Transverse colon (tissue), 4 donors: ENCODE data around the gene EIF2A. TPM values are rescaled to one million over a fixed set of nuclear protein-coding genes. Genes with fewer than 3 reads are reported as not detected.

Experiments
- DNase-seq: peaks from one replicate; pipeline ENCODE4 v3.0.0-alpha.2; 2019
- H3K27ac ChIP-seq, 4 donors: fragments of 200-600 bp; sonication (generic); 2 replicates each; pipeline ENCODE4 v1.5.1; 2016 to 2018; ENCODE audit warnings: inconsistent platforms in 4 of 4
- H3K27me3 ChIP-seq: fragments of 200-600 bp; sonication (generic); 2 replicates; pipeline ENCODE4 v1.5.1; 2017; ENCODE audit warnings: inconsistent platforms
- H3K36me3 ChIP-seq, 4 donors: fragments of 200-600 bp; sonication (generic); 2 replicates each; pipeline ENCODE4 v1.5.1; 2017 to 2019; ENCODE audit warnings: inconsistent platforms in 4 of 4
- H3K4me1 ChIP-seq, 4 donors: fragments of 200-600 bp; sonication (generic); 2 replicates each; pipeline ENCODE4 v1.5.1; 2017 to 2020; ENCODE audit warnings: inconsistent platforms in 4 of 4
- H3K4me3 ChIP-seq, 4 donors: fragments of 200-600 bp; sonication (generic); 1 replicate in 1 of 4; 2 replicates in 3 of 4; pipeline versions ENCODE4 v1.5.1 to v1.6.1; 2017 to 2019; ENCODE audit warnings: inconsistent platforms in 4 of 4
- H3K9me3 ChIP-seq, 2 donors: fragments of 200-600 bp; sonication (generic); 2 replicates each; pipeline ENCODE4 v1.5.1; 2017 to 2019; ENCODE audit warnings: inconsistent platforms in 2 of 2
- CTCF ChIP-seq, 5 experiments: fragments of 200-600 bp in 3 of 5; fragments of 450-650 bp in 2 of 5; sonication (generic) in 3 of 5; IDR thresholded peaks; 1 replicate in 2 of 5; 2 replicates in 3 of 5; pipeline ENCODE4 v1.5.1; 2016 to 2017; ENCODE audit warnings: antibody characterized with exemption in 5 of 5, inconsistent platforms in 3 of 5, mild to moderate bottlenecking in 2 of 5, moderate library complexity in 1 of 5
- EP300 ChIP-seq: sonication (generic); formaldehyde crosslinking; IDR thresholded peaks from one replicate; pipeline ENCODE4 v1.6.1; 2017; ENCODE audit warnings: antibody characterized with exemption, low read depth
- POLR2A ChIP-seq: fragments of 450-650 bp; IDR thresholded peaks from one replicate; pipeline ENCODE4 v1.6.1; 2016; ENCODE audit warnings: antibody characterized with exemption, mild to moderate bottlenecking, moderate library complexity
- POLR2AphosphoS5 ChIP-seq, 3 donors: sonication (generic); formaldehyde crosslinking; IDR thresholded peaks; one replicate each; pipeline ENCODE4 v1.6.1; 2016; ENCODE audit warnings: antibody characterized with exemption in 3 of 3
- WGBS, 2 donors: methylation state at CpG; one replicate each; pipeline ENCODE4 v1.1.5; 2018; ENCODE audit warnings: low coverage in 1 of 2; 5-methylcytosine and 5-hydroxymethylcytosine counted together
- in situ Hi-C, 4 donors: fragments of 200-750 bp; cut with MboI; loops; one replicate each; pipeline versions ENCODE4 v1.15.0 to v1.15.1; 2017; ENCODE audit warnings: low sequenced_read_pairs in 3 of 4, low pct_ligation_motif_present in 1 of 4, low pct_unique_long_range_greater_than_20kb in 1 of 4
- intact Hi-C: fragments of 100-400 bp; cut with DNase I; formaldehyde crosslinking; loops from one replicate; pipeline ENCODE4 v1.15.1; 2023; ENCODE audit warnings: low total_unique reads
- total RNA-seq, 4 donors: library from RNA; depleted of rRNA; stranded (reverse); fragments of >200 nt; gene quantifications; one replicate each; pipeline ENCODE4 v1.1.0, GENCODE V29; 2016

EIF2A gene
- total RNA-seq, 4 donors from 2014 or later: 20.9 to 132 (median 72.2) TPM

- WGBS, 2 donors: 35 to 56% methylated on average over 2 to 3 of the region's 3 CpGs
- H3K4me3 ChIP-seq: peak overlapping the region in 2 of 4 donors; percentile 4 to 9
- intact Hi-C loops (no loop called here), in situ Hi-C loops (loop anchor here in 1 of 4 donors (25.0 kb wide), 1 partner anchor 557 kb away; the partner anchor contains the start of gene PFN2)
- H3K27ac ChIP-seq: peak overlapping the region; percentile 69 to 80 (median 76)
- H3K27me3 ChIP-seq: no peaks in the 10 kb centered on the region
- no peak for TF ChIP-seq CTCF (IDR thresholded peaks at IDR 0.05)
- peak in 1 of 3 donors; percentile 36 for TF ChIP-seq POLR2AphosphoS5 (IDR thresholded peaks at IDR 0.05)
- TF ChIP-seq POLR2A: no peak
- no peak for TF ChIP-seq EP300
- peak; percentile 62 for DNase-seq
- H3K9me3 ChIP-seq: no peaks in the 10 kb centered on the region
- no peaks in the 10 kb centered on the region for H3K36me3 ChIP-seq
- peaks cover 0 to 5% (median 0%) of the 10 kb centered on the region in 4 donors for H3K4me1 ChIP-seq
These were observed 27.6 kb upstream of the EIF2A start for GRCh38 chr3:150519026-150519425.

GRCh38 chr3:150520408-150520807, 26.2 kb upstream of the EIF2A start:
- intact Hi-C loops (no loop called here), in situ Hi-C loops (loop anchor here in 1 of 4 donors (25.0 kb wide), 1 partner anchor 558 kb away; the partner anchor contains the start of gene PFN2)
- Histone ChIP-seq H3K36me3 (no peaks in the 10 kb centered on the region), H3K4me3 (no peak overlapping the region), H3K9me3 (no peaks in the 10 kb centered on the region), H3K27me3 (no peaks in the 10 kb centered on the region), H3K27ac (no peak overlapping the region), H3K4me1 (peaks cover 0 to 5% (median 0%) of the 10 kb centered on the region in 4 donors)
- 75 to 86% methylated on average over 5 to 24 of the region's 24 CpGs for WGBS, 2 donors
- TF ChIP-seq EP300 (no peak), POLR2AphosphoS5 (IDR thresholded peaks at IDR 0.05) (no peak), CTCF (IDR thresholded peaks at IDR 0.05) (no peak), POLR2A (no peak)
- DNase-seq: no peak

- Histone ChIP-seq H3K4me1 (peaks cover 0 to 5% (median 0%) of the 10 kb centered on the region in 4 donors), H3K27me3 (no peaks in the 10 kb centered on the region), H3K36me3 (no peaks in the 10 kb centered on the region), H3K9me3 (no peaks in the 10 kb centered on the region), H3K4me3 (no peak overlapping the region), H3K27ac (no peak overlapping the region)
- intact Hi-C loops (no loop called here), in situ Hi-C loops (loop anchor here in 1 of 4 donors (25.0 kb wide), 1 partner anchor 559 kb away; the partner anchor contains the start of gene PFN2)
- no peak for DNase-seq
- TF ChIP-seq POLR2A: no peak
- TF ChIP-seq EP300: no peak
- WGBS, 2 donors: 27 to 38% methylated on average over 2 of the region's 2 CpGs
These were observed 25.1 kb upstream of the EIF2A start for GRCh38 chr3:150521463-150521862.

GRCh38 chr3:150523538-150523937, 23.0 kb upstream of the EIF2A start:
- H3K27ac ChIP-seq: no peak overlapping the region
- 90% methylated on average over 1 to 2 of the region's 2 CpGs for WGBS, 2 donors
- no peaks in the 10 kb centered on the region for H3K27me3 ChIP-seq
- in situ Hi-C loops (loop anchor here in 1 of 4 donors (25.0 kb wide), 1 partner anchor 561 kb away; the partner anchor contains the start of gene PFN2), intact Hi-C loops (no loop called here)
- H3K36me3 ChIP-seq: no peaks in the 10 kb centered on the region
- TF ChIP-seq EP300 (no peak), CTCF (IDR thresholded peaks at IDR 0.05) (no peak), POLR2AphosphoS5 (IDR thresholded peaks at IDR 0.05) (no peak), POLR2A (no peak)
- DNase-seq: no peak
- peaks cover 0 to 4% (median 0%) of the 10 kb centered on the region in 4 donors for H3K4me1 ChIP-seq
- no peaks in the 10 kb centered on the region for H3K9me3 ChIP-seq
- no peak overlapping the region for H3K4me3 ChIP-seq
